ENCODE data around the gene CLIP4.

DNA sequence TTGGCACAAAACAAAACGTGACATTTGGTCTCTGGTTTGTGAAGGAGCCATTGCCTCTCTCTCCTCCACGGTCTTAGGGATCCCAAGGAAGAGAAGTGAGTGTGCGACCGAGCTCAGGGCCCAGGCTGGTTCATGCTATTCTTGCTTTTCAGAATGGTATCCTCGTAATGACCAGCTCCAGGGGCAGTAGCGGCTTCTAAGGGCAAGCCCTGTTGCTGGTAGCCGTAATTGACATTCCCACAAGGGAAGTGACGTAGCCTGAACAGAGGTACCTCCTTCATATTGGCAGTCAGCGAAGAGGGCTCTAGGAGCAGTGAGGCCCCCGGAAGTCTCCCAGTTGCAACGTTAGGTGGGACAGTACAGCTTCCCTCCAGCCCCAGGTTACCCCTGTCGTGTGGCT, 77.9 kb downstream of the CLIP4 start:
- no peak for TF ChIP-seq POLR2AphosphoS5 (IDR thresholded peaks at IDR 0.05; ENCODE audit: low read depth, low read length)
- no peak for TF ChIP-seq POLR2A (IDR thresholded peaks at IDR 0.05; ENCODE audit: low read depth, low read length)
